ENCODE data around the gene HBM.

HBM gene

DNA sequence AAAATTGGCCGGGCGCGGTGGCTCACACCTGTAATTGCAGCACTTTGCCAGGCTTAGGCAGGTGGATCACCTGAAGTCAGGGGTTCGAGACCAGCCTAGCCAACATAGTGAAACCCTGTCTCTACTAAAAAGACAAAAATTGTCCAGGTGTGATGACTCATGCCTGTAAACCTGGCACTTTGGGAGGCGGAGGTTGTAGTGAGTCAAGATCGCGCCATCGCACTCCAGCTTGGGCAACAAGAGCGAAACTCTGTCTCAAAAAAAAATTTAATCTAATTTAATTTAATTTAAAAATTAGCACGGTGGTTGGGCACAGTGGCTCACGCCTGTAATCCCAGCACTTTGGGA lies 12.9 kb downstream of the HBM start:
- in situ Hi-C loops (cut with MboI; ENCODE audit: low sequenced_read_pairs) = no loop called here
- DNase-seq (ENCODE audit: low spot score in 2 of 2) = no peak
- Histone ChIP-seq H3K4me1 (peaks cover 4% of the 10 kb centered on the region), H3K27me3 (ENCODE audit: low read depth) (peaks cover 7% of the 10 kb centered on the region), H3K4me3 (no peak overlapping the region), H3K9me3 (no peaks in the 10 kb centered on the region), H3K36me3 (replicated peaks) (no peaks in the 10 kb centered on the region)

- Histone ChIP-seq H3K4me3 (peak overlapping the region; percentile 50), H3K9me3 (no peaks in the 10 kb centered on the region), H3K27me3 (ENCODE audit: low read depth) (peaks cover 7% of the 10 kb centered on the region), H3K36me3 (replicated peaks) (0 out of 2 replicates have a peak, but pooled peaks cover 2% of the 10 kb centered on the region), H3K4me1 (peaks cover 4% of the 10 kb centered on the region)
- in situ Hi-C loops (cut with MboI; ENCODE audit: low sequenced_read_pairs) = loop anchor here (5.0 kb wide), 1 partner anchor 72 kb away; no protein-coding TSS in a partner anchor
- no peak for DNase-seq (ENCODE audit: low spot score in 2 of 2)
Measured at GRCh38 chr16:179211-180092, 13.7 kb downstream of the HBM start.

- DNase-seq (ENCODE audit: low spot score in 2 of 2) = peak; percentile 52 to 82
- in situ Hi-C loops (cut with MboI; ENCODE audit: low sequenced_read_pairs) = loop anchor here (5.0 kb wide), 1 partner anchor 73 kb away; no protein-coding TSS in a partner anchor
Measured at GRCh38 chr16:180101-180675, 14.4 kb downstream of the HBM start, which contains the start of gene HBQ1. Gene HBQ1, plus strand, starts transcription at chr16:180459. Its CDS starts 28 bp downstream, at chr16:180487.

GRCh38 chr16:180681-181564 lies 15.1 kb downstream of the HBM start:
- DNase-seq (ENCODE audit: low spot score in 2 of 2) = peak; percentile 72 to 82
- in situ Hi-C loops (cut with MboI; ENCODE audit: low sequenced_read_pairs) = loop anchor here (5.0 kb wide), 1 partner anchor 74 kb away; no protein-coding TSS in a partner anchor
- peaks cover 4% of the 10 kb centered on the region for H3K4me1 ChIP-seq
- H3K9me3 ChIP-seq = no peaks in the 10 kb centered on the region
- H3K4me3 ChIP-seq = peak overlapping the region; percentile 50
- no peaks in the 10 kb centered on the region for H3K27me3 ChIP-seq (ENCODE audit: low read depth)
- 0 out of 2 replicates have a peak, but pooled peaks cover 8% of the 10 kb centered on the region for H3K36me3 ChIP-seq (replicated peaks)

More at GRCh38 chr16:180101-180675, 14.4 kb downstream of the HBM start, which contains the start of gene HBQ1:
- Histone ChIP-seq H3K36me3 (replicated peaks) (0 out of 2 replicates have a peak, but pooled peaks cover 4% of the 10 kb centered on the region), H3K9me3 (no peaks in the 10 kb centered on the region), H3K4me3 (peak within 1 kb of the TSS; percentile 50), H3K4me1 (peaks cover 4% of the 10 kb centered on the region), H3K27me3 (ENCODE audit: low read depth) (peaks cover 5% of the 10 kb centered on the region)

GRCh38 chr16:181565-182021 lies 15.8 kb downstream of the HBM start:
- Histone ChIP-seq H3K9me3 (no peaks in the 10 kb centered on the region), H3K4me3 (peak overlapping the region; percentile 50), H3K27me3 (ENCODE audit: low read depth) (no peaks in the 10 kb centered on the region), H3K4me1 (peaks cover 4% of the 10 kb centered on the region), H3K36me3 (replicated peaks) (0 out of 2 replicates have a peak, but pooled peaks cover 8% of the 10 kb centered on the region)
- peak in 1 of 2 experiments; percentile 92 for DNase-seq (ENCODE audit: low spot score in 2 of 2)
- in situ Hi-C loops (cut with MboI; ENCODE audit: low sequenced_read_pairs) = loop anchor here (5.0 kb wide), 1 partner anchor 74 kb away; no protein-coding TSS in a partner anchor

GRCh38 chr16:183005-183404 lies 17.2 kb downstream of the HBM start:
- Histone ChIP-seq H3K27me3 (ENCODE audit: low read depth) (no peaks in the 10 kb centered on the region), H3K36me3 (replicated peaks) (peaks cover 16% of the 10 kb centered on the region), H3K9me3 (no peaks in the 10 kb centered on the region), H3K4me3 (no peak overlapping the region), H3K4me1 (peaks cover 4% of the 10 kb centered on the region)
- DNase-seq (ENCODE audit: low spot score in 2 of 2) = no peak
- in situ Hi-C loops (cut with MboI; ENCODE audit: low sequenced_read_pairs) = loop anchor here (5.0 kb wide), 1 partner anchor 76 kb away; no protein-coding TSS in a partner anchor

DNA sequence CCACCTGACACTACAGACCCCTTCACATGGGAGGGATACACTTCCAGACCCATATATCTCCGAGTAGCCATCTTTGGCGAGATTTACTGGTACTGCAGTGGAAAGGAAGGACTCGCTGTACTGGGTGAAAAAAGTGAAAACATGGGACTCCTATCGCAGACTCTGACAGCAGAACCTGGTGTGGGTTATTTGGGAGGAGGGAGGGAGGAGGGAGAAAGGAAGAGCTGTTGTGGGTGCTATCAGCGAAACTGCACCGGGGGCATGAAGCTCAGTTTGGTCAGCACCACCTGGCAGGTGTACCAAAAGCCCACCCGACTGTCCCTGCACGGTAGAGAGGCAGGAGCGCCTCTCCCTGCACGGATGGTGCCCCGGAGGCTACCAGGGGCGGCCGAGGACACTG lies 19.4 kb downstream of the HBM start:
- Histone ChIP-seq H3K9me3 (no peaks in the 10 kb centered on the region), H3K36me3 (replicated peaks) (peaks cover 34% of the 10 kb centered on the region), H3K4me3 (no peak overlapping the region), H3K4me1 (peaks cover 4% of the 10 kb centered on the region), H3K27me3 (ENCODE audit: low read depth) (no peaks in the 10 kb centered on the region)
- in situ Hi-C loops (cut with MboI; ENCODE audit: low sequenced_read_pairs) = no loop called here
- no peak for DNase-seq (ENCODE audit: low spot score in 2 of 2)

DNA sequence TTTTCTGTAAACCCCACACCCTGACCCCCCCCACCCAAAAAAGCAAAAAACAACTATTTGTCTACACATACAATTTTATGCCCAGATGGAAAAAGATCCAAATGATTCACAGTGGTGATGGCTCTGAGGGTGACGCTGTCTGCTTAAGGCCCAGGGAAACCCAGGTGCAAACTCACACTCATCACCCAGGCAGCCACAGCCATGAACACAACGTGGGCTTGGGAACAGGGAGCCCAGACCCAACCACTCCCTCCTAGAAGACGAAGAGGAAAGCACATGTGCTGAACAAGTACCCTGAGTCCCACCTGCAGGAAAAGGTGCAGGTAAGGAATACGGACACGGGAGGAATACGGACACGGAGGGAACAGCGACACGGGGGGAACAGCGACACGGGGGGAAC lies 19.9 kb downstream of the HBM start:
- Histone ChIP-seq H3K4me1 (peaks cover 4% of the 10 kb centered on the region), H3K9me3 (no peaks in the 10 kb centered on the region), H3K27me3 (ENCODE audit: low read depth) (no peaks in the 10 kb centered on the region), H3K36me3 (replicated peaks) (peaks cover 39% of the 10 kb centered on the region), H3K4me3 (no peak overlapping the region)
- no peak for DNase-seq (ENCODE audit: low spot score in 2 of 2)
- in situ Hi-C loops (cut with MboI; ENCODE audit: low sequenced_read_pairs) = no loop called here

- Histone ChIP-seq H3K27me3 (ENCODE audit: low read depth) (no peaks in the 10 kb centered on the region), H3K36me3 (replicated peaks) (peaks cover 55% of the 10 kb centered on the region), H3K9me3 (no peaks in the 10 kb centered on the region), H3K4me1 (no peaks in the 10 kb centered on the region), H3K4me3 (no peak overlapping the region)
- in situ Hi-C loops (cut with MboI; ENCODE audit: low sequenced_read_pairs) = no loop called here
- no peak for DNase-seq (ENCODE audit: low spot score in 2 of 2)
Measured at GRCh38 chr16:187330-187729, 21.6 kb downstream of the HBM start.

GRCh38 chr16:188674-189073 lies 22.9 kb downstream of the HBM start:
- no peaks in the 10 kb centered on the region for H3K4me1 ChIP-seq
- peaks cover 65% of the 10 kb centered on the region for H3K36me3 ChIP-seq (replicated peaks)
- no peak for DNase-seq (ENCODE audit: low spot score in 2 of 2)

DNA sequence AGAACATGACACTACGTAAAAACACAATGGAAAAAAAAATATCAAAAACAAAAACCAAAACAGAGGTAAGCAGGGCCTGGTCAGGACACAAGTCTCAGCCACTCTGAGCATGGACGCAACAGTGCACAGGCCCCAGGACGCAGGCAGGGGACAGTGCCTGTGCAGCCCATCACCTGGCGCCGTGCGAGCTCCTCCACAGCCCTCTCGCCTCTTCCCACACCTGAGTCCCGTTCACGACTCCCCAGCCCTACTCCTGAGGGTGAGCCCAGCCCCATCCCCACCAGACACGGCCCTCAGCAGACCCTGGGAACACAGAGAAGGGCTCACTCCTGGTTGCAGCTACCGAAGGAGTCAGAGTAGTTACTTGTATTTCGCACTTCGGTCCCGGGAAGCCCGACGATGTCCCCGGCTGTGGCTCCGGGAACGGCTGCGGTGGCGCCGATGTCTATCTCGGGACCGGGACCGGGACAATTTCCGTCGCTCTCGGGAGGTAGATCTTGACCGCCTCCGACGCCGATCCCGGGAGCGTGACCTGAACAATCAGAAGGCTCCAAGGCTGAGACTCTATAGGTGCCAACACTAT lies 23.9 kb downstream of the HBM start:
- no peak overlapping the region for H3K4me3 ChIP-seq
- H3K9me3 ChIP-seq = no peaks in the 10 kb centered on the region
- DNase-seq (ENCODE audit: low spot score in 2 of 2) = no peak
- peaks cover 71% of the 10 kb centered on the region for H3K36me3 ChIP-seq (replicated peaks)
- in situ Hi-C loops (cut with MboI; ENCODE audit: low sequenced_read_pairs) = no loop called here
- no peaks in the 10 kb centered on the region for H3K4me1 ChIP-seq
- no peaks in the 10 kb centered on the region for H3K27me3 ChIP-seq (ENCODE audit: low read depth)

More at GRCh38 chr16:188674-189073, 22.9 kb downstream of the HBM start:
- Histone ChIP-seq H3K4me3 (no peak overlapping the region), H3K27me3 (ENCODE audit: low read depth) (no peaks in the 10 kb centered on the region), H3K9me3 (no peaks in the 10 kb centered on the region)
- in situ Hi-C loops (cut with MboI; ENCODE audit: low sequenced_read_pairs) = no loop called here

GRCh38 chr16:191831-192230 lies 26.1 kb downstream of the HBM start:
- Histone ChIP-seq H3K9me3 (no peaks in the 10 kb centered on the region), H3K4me3 (no peak overlapping the region), H3K4me1 (no peaks in the 10 kb centered on the region), H3K27me3 (ENCODE audit: low read depth) (no peaks in the 10 kb centered on the region), H3K36me3 (replicated peaks) (peaks cover 86% of the 10 kb centered on the region)
- DNase-seq (ENCODE audit: low spot score in 2 of 2) = no peak
- in situ Hi-C loops (cut with MboI; ENCODE audit: low sequenced_read_pairs) = no loop called here

DNA sequence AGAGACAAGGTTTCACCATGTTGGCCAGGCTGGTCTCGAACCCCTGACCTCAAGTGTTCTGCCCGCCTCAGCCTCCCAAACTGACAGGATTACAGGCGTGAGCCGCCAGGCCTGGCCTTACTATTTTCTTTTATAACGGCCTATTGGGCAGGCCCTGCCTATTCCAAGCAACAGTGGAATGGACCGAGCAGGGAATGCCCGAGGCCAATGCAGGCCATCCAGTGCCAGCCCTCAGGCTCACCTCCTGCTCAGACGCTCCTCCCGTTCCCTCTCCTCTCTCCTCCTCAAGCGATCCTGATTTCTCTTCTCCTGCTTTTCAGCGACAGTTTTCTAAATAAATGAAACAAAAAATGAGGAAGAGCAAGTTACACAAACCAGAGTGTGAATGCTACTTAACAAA lies 26.9 kb downstream of the HBM start:
- DNase-seq (ENCODE audit: low spot score in 2 of 2) = no peak
- Histone ChIP-seq H3K9me3 (no peaks in the 10 kb centered on the region), H3K36me3 (replicated peaks) (peaks cover 86% of the 10 kb centered on the region), H3K4me3 (no peak overlapping the region), H3K4me1 (no peaks in the 10 kb centered on the region), H3K27me3 (ENCODE audit: low read depth) (no peaks in the 10 kb centered on the region)
- in situ Hi-C loops (cut with MboI; ENCODE audit: low sequenced_read_pairs) = no loop called here

Data from HAP-1 (cell line).